Islet of Langerhans (tissue), 1 donor: ENCODE data around the gene GNB5.
"Not testable (repeated sequence)": the region's sequence is repeated elsewhere in the genome, so short reads cannot be mapped to it uniquely, and the experiment has no call there.

Experiments
- FAIRE-seq: peaks from one replicate; lab custom pipeline; 2011; peaks lifted over from hg19 to GRCh38; lab: Jason Lieb, UNC

GNB5 gene

DNA sequence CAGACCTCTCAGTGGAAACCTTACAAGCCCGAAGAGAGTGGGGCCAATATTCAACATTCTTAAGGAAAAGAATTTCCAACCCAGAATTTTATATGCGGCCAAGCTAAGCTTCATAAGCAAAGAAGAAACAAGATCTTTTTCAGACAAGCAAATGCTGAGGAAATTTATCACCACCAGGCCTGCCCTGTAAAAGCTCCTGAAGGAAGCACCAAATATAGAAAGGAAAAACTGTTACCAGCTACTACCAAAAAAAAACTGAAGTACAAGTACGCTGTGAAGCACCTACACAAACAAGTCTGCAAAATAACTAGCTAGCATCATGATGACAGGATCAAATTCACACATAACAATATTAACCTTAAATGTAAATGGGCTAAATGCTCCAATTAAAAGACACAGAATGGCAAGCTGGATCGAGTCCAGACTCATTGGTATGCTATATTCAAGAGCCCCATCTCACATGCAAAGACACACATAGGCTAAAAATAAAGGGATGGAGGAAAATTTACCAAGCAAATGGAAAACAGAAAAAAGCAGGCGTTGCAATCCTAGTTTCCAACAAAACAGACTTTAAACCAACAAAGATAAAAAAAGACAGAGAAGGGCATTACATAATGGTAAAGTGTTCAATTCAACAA, 25.6 kb downstream of the GNB5 start:
- FAIRE-seq = not testable (repeated sequence)

DNA sequence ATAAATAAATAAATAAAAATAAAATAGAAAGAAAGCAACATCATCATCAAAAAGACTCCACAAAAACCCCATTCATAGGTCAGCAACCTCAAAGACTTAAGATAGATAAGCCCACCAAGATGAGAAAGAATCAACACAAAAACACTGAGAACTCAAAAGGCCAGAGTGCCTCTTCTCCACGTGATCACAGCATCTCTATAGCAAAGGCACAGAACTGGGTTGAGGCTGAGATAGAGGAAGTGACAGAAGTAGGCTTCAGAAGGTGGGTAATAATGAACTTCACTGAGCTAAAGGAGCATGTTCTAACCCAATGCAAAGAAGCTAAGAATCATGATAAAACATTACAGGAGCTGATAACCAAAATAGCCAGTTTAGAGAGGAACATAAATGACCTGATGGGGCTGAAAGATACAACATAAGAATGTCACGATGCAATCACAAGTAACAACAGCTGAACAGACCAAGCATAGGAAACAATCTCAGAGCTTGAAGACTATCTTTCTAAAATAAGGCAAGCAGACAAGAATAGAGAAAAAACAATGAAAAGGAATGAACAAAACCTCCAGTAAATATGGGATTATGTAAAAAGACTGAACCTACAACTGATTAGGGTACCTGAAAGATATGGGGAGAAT, 26.4 kb downstream of the GNB5 start:
- no peak for FAIRE-seq

DNA sequence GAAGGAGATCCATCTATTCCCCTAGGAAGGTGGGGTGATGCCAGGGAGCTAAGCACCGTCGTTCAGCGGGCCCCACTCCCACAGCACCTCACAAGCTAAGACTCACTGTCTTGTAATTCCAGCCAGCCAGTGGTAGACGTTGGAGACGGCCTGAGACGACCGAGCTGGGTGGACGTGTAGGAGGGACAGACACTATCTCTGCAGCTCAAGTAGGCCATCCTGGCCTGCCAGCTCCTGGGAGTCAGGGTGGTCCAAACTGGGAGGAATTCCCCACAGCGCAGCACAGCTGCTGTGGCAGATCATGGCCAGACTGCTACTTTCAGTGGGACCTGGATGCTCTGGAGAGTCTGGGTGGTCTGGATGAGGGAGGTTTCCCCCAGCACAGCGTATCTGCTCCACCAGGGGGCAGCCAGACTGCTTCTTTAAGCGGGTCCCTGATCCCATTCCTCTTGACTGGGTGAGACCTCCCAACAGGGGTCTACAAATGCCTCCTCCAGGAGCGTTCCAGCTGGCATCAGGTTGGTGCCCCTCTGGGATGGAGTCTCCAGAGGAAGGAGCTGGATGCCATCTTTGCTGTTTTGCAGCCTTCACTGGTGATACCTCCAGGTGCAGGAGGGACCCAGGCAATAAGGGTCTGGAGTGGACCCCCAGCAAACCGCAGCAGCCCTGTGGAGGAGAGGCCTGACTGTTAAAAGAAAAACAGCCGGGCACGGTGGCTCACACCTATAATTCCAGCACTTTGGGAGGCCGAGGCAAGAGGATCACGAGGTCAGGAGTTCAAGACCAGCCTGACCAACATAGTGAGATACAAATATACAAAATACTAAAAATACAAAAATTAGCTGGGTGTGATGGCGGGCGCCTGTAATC, 27.6 kb downstream of the GNB5 start:
- no peak for FAIRE-seq

DNA sequence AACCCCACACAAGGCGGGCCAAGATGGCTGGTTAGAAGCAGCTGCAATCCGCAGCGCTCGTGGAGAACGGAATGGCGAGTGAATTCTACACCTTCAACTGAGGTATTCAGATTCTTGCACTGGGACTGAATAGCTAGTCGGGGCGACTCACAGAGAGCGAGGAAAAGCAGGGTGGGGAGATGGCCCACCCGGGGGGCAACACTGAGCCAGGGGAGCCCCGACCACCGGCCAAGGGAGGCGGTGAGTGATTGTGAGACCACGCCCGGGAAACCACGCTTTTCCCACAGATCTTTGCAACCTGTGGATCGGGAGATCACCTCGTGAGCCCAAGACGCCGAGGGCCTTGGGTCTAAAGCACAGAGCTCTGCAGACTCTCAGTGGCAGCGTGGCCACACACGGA, 28.3 kb downstream of the GNB5 start:
- FAIRE-seq = no peak

DNA sequence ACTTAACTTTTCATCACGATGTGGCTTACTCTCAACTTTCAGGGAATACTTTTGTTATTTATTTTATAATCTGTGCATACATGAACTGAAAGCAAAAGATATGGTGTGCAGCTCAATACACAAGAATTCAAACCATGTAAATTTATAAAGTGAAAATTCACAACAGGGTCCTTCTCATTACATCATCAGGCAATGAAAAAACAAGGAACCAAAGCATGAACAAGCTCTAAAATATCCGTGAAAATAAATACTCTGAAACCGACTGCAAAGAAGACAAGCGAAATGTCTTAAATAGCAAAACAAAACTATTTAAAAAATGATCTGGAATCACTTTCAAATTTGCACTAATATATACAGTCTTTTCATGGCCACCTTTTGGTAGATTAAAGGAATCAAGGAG, 28.9 kb downstream of the GNB5 start:
- no peak for FAIRE-seq

DNA sequence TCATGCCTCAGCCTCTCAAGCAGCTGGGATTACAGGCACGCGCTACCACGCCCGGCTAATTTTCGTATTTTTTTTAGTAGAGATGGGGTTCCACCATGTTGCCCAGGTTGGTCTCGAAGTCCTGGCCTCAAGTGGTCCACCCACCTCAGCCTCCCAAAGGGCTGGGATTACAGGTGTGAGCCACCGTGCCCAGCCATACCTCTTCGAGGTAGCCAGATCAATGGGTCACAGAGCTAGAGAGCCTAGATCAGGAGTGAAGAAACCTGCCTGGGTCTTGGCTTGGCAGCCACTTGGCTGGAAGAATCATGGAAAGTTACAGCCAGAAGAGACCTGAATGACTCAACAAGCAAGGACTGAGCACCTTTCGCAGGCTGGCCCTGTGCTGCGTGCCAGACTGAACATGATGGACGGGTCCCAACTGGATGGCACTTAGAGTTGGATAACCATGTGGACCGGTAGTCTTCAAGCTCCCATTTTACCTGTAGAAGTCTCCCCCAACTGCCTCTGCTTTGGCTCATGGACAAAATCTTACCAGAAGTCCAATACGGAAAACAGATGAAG, 29.7 kb downstream of the GNB5 start:
- FAIRE-seq = no peak

DNA sequence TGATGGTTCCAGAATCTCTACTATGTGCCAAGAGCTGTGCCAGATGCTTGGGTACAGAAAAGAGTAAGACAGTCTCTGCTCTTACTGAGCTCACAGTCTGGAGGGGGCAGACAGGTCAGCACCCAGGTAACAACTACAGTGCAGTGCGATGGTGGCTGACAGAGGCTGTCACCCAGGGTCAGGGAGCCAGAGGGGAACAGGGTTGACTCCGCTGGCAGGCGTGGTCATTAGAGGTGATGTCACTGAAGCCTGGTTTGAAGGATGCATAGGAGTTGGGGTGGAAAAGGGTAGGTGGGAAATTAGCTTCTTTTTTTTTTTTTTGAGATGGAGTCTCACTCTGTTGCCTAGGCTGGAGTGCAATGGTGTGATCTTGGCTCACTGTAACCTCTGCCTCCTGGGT, 31.5 kb downstream of the GNB5 start:
- no peak for FAIRE-seq

DNA sequence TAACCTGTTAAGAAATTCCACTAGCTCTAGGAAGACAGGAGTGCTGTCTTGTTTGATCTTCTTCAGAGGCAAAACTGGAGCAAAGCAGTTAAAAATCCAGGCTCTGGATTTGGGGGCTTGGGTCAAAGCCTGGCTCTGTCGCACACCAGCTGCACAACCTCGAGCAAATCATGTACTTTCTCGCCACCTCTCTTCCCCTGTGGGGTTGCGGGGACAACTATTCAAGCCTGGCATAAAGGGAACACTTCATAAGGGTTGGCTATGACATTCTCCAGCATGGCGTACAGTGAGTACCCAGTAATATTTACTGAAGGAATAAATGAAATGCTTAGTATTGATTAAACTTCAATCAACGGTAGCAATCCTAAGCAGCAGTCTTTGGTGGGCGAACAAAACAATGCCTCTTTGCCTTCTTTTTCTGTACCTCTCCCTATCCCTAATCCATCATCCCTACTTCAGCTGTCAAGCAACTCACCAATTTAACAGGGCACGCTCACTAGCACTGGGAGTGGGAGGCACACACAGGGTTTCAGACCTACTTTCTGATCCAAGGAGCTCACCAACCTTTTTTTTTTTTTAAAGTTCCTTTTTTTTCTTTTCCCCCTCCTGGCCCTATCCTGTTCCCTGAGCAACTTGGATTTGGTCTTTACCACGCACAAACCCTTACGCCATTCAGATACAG, 33.0 kb downstream of the GNB5 start:
- FAIRE-seq = no peak

DNA sequence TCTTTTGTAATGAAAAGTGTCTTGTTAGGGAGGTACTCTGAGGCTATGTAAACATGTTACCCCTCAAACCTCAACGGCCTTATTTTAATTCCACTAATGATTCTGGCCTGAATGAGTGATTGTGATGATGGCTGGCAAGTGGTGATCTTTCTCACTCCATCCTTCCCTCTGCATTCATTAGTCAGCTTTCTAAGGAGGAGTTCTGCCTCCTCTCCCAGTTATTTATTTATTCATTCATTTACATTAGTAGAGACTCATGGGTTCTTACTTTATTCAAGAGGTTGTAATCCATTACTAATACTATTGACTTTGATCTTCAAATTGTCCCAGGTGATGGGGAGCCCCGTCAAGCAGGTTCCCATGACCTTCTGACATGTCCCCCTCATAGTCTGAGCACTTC, 35.3 kb downstream of the GNB5 start:
- FAIRE-seq = no peak

DNA sequence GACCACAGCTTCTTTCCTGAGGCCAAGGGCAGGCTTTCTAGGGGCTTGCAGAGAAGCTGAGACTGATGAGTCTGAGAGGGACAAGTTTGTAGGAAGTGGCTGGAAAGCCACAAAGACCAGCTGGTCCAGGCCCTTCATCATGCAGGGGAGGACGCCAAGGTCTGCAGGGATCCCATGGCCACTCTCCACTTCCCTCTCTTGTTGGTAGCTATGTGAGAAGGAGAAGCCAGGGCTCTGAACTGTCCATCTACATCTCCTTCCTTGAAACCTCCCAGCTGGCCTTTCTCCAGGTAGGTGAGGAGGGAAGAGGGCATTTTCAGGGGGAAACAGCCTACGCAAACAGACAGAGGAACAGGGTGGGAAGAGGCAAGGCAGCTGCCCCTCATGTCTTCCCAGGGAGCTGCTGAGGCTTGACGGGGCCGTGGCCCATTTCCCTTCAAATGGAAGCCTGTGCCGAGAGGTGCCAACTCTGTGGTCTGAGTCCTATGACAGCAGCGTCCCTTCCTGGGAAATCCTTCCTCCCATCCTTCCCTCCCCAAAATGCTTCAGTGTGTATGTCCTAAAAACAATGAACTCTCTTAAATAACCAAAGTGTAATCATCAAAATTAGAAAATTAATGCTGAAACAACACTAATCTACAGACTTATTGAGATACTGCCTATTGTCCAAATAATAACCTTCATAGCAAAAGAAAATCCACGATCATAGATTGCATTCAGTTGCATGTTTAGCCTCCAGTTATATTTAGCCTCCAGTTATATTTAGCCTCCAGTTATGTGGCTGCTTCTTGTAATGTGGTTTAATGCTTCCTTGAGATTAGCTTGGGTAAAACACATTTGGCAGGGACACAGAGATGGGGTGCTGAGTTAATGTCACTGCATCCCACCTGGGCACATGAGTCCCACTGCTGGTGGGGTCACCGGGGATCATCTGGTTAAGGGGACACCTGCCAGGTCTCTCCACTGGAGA, 36.0 kb downstream of the GNB5 start:
- no peak for FAIRE-seq

DNA sequence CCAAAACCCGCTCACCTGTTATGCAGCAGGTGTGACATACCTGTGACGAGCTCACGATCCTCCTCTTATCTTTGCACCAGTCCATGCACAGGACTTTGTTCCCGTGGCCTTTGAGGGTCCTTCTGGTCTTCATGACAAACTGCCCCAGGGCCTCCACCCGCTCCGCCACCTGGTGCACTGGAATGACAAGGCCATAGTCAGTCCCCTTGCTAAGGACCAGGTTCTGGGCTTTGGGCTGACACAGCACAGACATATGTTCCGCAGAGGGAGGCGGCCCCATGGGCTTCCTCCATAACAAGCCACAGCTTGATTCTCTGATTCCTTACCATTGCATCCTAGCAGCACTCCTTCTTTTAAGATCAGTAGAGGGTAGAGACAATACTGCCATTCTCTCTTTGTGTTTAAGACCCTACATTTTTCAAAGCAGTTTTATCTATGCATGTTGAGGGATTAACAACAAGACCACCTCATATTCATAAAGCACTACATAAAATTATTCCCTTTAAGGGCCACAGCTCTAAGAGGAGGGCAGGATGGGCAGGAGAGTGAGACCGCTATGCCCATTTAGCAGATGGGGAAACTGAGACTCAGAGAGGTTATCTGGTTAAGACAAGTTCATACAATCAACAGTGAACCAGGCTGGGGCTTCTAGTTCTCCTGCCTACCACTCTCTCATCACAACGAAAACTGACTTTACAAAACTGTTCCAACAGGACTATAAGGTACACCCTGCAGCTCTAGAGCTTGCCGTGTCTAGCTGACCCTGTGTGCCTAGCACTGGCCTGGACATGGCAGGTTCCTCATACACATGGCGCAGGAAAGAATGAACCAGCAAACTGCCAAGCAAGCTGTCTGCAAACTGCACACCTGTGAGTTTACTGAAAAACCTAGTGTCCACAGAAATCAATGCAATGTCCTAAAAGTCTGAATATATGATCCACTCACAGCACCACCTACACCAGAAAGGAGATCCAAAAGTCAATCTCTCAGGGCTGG, 37.0 kb downstream of the GNB5 start:
- FAIRE-seq = no peak

DNA sequence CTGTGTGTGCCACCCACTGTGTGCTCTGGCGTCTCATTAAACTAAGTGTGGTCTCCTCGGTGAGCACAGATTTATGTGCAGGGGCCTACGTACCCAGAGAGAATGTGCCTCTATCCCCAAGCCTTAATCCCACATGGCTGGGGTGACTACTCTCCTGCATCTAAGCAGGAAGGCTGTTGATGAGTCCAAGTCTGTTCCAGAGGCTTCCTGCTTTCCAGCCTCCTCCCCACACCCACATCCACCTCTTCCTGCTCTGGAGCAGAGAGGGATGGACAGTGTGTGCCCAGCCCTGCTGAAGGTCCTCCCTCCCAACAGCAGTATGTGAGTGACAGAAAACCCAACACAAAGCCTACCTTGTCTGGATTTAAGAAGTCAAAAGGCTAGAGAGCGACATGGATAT, 39.8 kb downstream of the GNB5 start:
- no peak for FAIRE-seq

DNA sequence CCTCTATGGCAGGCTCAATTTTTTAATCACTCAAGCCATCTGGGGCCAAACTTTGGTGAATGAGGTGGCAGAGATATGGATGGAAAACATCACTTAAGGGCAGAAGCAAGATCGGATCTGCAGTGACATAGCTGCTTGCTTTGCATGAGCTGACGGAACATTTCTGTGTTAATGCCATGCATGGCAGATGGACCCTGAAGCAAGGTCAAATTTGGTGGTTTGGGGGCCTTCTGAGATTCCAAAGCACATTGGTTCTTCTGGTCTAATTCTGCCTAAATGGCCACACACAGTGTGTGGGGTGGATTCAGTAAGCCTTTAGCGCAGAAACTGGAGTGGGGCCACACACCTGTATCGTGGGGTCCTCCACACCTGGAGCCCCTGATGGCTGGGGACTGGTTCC, 40.3 kb downstream of the GNB5 start:
- FAIRE-seq = no peak

DNA sequence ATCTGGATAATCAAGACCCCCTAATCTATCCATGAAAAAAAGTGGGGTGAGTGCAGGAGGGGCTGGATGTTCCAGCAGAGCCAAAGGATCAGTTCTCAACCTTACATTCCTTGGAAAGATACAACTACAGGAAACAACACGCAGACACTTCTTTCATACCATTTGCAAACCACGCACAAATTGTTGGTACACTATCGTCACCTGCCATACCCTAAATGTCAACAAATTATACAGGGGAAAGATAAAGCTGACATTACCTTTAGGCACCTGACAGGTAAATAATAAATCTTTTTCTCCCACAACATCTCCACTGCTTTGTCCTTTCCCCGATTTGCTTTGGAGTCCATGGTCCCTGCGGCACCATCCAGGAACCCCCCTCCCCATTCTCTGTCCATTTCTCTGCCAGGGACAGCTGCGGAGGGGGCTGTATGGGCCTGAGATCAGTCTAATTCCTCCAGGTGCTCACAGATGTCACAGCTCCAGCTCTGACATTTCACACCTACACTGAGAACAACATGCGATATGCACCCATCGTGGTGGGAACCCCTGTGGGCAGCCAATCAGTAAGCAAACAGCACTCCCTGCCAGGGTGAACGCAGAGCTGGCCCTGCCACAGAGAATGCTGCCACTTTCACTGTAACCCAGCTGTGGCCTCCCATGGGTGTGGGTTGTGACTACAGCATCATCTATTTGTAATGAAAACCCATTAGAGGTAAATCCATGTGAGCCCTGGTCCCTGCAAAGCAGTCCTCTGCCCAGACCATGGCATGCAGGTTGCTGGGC, 41.0 kb downstream of the GNB5 start:
- no peak for FAIRE-seq

DNA sequence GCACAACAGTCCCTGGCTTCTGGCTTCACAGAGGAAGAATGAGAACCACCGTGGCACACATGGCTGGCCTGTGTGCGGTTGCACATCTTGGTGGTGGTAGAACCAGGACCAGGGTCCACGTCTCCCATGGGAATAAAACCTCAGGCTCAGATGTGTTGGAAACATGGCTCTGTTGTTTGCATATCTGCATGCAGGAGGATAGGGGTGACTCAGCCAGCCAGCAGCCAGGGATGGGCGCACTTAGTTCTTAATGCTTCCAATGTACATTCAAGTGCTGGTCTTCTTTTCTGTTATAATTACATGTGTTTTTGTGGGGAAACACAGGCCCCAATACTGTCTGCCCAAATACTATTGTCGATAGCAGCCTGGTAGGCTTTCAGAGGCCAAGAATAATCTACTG, 42.8 kb downstream of the GNB5 start:
- no peak for FAIRE-seq

DNA sequence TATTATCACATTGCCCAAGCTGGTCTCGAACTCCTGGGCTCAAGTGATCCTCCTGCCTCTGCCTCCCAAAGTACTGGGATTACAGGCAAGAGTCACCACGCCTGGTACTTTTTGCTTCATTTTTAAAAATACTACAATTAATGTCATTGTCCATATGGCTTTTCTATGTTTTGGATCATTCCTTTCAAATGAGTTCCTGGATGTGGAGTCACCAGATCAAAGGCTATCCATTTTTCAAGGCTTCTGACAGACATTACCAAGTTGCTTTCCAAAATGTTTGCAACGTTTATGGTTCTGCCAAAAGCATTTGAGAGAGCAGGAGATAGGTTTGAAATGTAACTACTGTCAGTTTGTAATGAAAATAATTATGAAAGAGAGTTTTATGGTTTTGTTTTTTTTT, 44.4 kb downstream of the GNB5 start:
- FAIRE-seq = no peak

DNA sequence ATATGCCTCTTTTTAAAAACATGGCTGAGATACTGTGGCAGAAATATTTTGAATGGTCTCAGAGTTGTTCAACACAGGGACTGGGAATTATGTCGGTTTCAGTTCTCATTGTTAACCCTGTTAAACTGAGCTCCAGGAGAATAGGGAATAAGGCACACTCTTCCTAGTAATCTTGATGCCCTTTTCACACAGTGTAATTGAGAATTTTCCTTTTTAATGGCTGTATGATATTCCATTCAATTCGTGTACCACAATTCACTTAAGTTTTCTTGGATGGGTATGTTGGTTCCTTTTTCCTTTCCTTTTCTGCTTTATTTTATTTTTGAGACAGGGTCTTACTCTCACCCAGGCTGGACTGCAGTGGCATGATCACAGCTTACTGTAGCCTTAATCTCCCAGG, 44.9 kb downstream of the GNB5 start:
- FAIRE-seq = no peak

DNA sequence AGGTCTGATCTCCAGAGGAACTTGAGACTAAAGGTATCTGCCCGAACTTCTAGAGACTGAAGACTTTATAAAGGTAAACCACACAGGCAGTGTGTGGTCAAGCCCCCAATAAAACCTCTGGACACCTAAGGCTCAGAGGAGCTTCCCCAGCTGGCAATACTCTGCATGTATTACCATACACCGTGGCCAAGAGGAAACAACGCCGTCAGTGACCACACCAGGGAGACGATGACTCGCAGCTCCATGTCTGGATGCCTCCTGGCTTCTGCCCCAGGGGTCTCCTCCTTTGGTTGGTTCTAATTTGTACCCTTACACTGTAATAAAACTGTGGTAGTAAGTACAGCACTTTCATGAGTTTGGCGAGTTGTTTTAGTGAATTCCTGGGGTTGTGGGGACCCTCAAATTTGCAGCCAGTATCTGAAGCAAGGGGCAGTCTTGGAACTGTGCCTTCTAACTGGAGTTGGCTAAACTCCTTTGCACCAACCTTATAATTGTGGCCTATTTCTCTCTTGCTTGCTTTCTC, 46.5 kb downstream of the GNB5 start:
- FAIRE-seq = no peak

DNA sequence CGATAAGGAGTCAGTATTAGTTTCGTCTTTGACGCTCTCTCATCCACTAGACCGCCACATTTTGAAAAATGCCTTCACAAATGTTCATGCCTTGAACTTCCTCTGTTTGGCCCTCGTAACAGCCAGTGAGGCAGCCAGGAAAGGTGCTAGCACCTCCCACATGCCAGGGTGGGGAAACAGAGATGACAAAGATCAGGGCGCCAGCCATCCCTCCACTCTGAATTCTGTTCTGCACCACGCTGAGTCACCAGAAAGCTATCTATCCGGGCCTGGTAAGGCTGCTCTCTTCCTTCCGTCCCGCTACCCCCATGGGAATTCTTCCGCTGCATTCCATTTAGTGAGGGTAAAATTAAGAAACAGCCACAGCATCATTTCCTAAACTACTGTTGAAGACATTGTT, 47.3 kb downstream of the GNB5 start:
- no peak for FAIRE-seq
